ENCODE measurements around the gene GRIP1.

Gene GRIP1

DNA sequence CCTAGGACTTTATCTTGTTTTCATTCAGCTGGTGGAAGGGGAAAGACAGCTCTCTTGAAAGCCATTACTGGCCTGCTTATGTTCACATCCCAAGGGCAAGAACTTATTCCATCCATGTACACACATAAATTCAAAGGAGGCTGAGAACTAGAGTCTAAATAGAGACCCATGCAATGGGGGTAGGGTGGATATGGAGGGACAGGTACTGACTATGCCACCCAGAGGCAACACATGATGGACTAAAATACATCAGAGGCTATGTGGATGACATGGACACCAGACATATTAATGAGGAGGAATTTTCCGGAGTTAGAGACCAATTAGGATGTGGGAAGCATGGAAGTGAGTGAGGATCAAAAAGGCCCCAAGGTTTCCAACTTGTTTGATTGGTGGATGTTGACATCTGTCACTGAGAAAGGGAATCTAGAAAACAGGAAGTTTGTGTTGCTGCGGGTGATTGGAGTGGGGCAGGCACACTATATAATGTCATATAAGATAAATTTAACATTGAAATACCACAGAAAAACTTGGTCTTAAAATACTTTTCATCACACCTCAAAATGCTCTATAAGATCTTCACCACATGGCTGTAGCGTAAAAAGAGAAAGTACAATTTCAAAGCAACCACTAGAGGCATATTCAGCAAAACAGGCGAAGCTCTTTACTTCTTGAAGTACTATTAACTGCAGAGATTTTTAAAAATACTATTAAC is 130.4 kb downstream of the GRIP1 start:
- TF ChIP-seq POLR2AphosphoS5 (IDR thresholded peaks at IDR 0.05; ENCODE audit: low read depth, low read length) (no peak), TAF1 (IDR thresholded peaks at IDR 0.05; ENCODE audit: borderline replicate concordance, low read depth, low read length) (no peak), POLR2A (IDR thresholded peaks at IDR 0.05; ENCODE audit: low read depth, low read length) (no peak)
- DNase-seq (ENCODE audit: insufficient read length) (no peak), FAIRE-seq (peak; percentile 60)

DNA sequence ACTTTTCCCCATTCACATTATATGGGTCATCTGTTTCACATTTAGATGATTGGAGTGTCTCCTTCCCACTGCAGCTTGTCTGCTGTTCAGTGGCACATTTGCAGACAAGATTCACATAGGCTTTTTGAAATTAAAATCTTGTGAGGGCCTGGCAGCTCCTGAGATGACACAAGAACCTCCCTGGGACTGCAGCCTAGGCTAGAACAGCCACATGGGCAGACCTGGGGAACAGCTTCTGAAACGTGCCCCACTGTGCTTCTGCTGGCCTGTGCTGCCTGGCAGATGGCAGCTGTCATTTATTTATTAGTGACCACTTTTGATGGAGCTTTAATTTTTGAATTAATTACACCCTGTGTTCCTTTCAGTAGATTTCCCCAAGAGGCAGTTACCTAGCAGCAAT is 137.4 kb downstream of the GRIP1 start:
- no peak for TF ChIP-seq POLR2AphosphoS5 (IDR thresholded peaks at IDR 0.05; ENCODE audit: low read depth, low read length)
- TF ChIP-seq POLR2A (IDR thresholded peaks at IDR 0.05; ENCODE audit: low read depth, low read length) = no peak
- no peak for TF ChIP-seq TAF1 (IDR thresholded peaks at IDR 0.05; ENCODE audit: borderline replicate concordance, low read depth, low read length)
- FAIRE-seq (no peak), DNase-seq (ENCODE audit: insufficient read length) (no peak)

DNA sequence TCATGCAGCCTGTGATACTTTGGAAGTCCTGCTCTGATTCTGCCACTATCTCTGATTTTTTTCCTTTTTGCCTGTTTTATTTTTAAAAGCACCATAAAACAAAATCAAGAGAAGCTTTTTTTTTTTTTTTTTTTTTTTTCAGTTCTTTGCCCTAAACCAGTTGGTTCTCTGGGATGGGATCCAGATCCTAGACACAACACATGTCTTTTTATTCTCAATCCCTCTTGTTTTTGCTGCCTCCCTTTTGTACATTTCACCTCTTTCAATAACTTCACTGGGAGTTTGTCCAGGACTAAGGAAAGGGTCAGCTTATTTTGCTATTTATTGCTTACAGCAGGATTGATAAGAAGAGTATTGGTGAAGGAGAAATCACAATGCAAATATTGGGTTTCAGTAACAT is 139.4 kb downstream of the GRIP1 start:
- FAIRE-seq (no peak), DNase-seq (ENCODE audit: insufficient read length) (no peak)

DNA sequence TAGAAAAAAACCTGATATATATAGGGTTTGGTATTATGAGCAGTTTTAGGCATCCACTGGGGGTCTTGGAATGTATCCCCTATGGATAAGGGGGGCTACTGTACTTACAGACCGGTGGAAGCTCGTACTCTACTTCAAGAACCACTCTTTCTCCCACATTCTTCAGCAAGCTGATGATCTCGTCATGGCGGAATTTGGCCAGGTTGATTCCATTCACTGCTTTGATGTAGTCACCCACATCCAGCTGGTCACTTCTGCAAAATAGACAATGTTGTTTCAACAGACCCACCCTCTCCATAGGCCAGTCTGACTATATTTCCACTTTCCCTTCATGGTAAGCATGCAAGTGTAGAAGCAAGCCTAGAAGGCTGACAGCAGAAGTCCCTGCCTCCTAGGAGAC is 139.9 kb downstream of the GRIP1 start:
- DNase-seq (ENCODE audit: insufficient read length) = no peak
- FAIRE-seq = no peak
- TF ChIP-seq POLR2AphosphoS5 (IDR thresholded peaks at IDR 0.05; ENCODE audit: low read depth, low read length) (no peak), TAF1 (IDR thresholded peaks at IDR 0.05; ENCODE audit: borderline replicate concordance, low read depth, low read length) (no peak), POLR2A (IDR thresholded peaks at IDR 0.05; ENCODE audit: low read depth, low read length) (no peak)

More for the DNA sequence above, 139.4 kb downstream of the GRIP1 start:
- TF ChIP-seq POLR2AphosphoS5 (IDR thresholded peaks at IDR 0.05; ENCODE audit: low read depth, low read length) = no peak
- no peak for TF ChIP-seq POLR2A (IDR thresholded peaks at IDR 0.05; ENCODE audit: low read depth, low read length)
- no peak for TF ChIP-seq TAF1 (IDR thresholded peaks at IDR 0.05; ENCODE audit: borderline replicate concordance, low read depth, low read length)

GRCh38 chr12:66537876-66538275 is 141.0 kb downstream of the GRIP1 start:
- FAIRE-seq (no peak), DNase-seq (ENCODE audit: insufficient read length) (no peak)
- no peak for TF ChIP-seq TAF1 (IDR thresholded peaks at IDR 0.05; ENCODE audit: borderline replicate concordance, low read depth, low read length)
- no peak for TF ChIP-seq POLR2A (IDR thresholded peaks at IDR 0.05; ENCODE audit: low read depth, low read length)
- TF ChIP-seq POLR2AphosphoS5 (IDR thresholded peaks at IDR 0.05; ENCODE audit: low read depth, low read length) = no peak

DNA sequence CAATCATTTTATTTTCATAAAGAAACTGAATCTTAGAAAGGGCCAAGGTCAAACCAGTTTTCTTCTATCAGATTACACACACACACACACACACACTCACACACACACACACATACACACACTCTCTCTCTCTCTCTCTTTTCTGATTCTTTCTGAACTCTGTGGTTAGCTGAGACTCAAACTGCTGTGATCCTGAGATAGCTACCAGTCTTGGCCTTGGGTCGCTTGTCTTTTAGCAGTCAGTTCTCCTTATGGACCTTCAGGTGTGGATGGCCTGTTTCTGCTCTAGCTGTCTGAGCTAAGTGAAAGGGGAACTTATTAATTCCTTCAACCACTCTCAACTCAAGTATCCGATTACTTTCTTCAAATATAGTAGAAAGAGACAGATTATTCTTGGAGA is 145.1 kb downstream of the GRIP1 start:
- DNase-seq (ENCODE audit: insufficient read length) = no peak
- no peak for FAIRE-seq
- TF ChIP-seq POLR2A (IDR thresholded peaks at IDR 0.05; ENCODE audit: low read depth, low read length) (no peak), POLR2AphosphoS5 (IDR thresholded peaks at IDR 0.05; ENCODE audit: low read depth, low read length) (no peak), TAF1 (IDR thresholded peaks at IDR 0.05; ENCODE audit: borderline replicate concordance, low read depth, low read length) (no peak)

DNA sequence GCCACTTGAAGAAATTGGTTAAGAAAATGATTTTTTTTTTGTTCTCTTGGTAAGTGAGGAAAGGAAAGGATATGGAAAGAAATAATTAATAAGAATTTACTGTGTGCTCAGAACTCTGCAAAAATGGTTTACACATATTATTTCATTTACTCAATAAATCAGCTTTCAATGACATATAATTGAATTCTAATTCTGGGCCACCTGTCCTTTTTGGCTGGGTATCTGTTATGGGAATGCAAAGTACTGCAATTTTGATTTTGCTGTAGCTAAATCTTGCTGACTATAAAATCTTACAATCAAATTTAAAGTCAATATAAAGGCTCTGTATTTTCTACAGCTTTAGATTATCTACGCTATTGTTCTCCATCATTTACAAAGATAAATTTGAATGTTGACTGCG is 147.1 kb downstream of the GRIP1 start:
- DNase-seq (ENCODE audit: insufficient read length) = no peak
- FAIRE-seq = no peak
- no peak for TF ChIP-seq POLR2A (IDR thresholded peaks at IDR 0.05; ENCODE audit: low read depth, low read length)

GRCh38 chr12:66529934-66530333 is 148.9 kb downstream of the GRIP1 start:
- DNase-seq (ENCODE audit: insufficient read length) (no peak), FAIRE-seq (no peak)
- TF ChIP-seq TAF1 (IDR thresholded peaks at IDR 0.05; ENCODE audit: borderline replicate concordance, low read depth, low read length) (no peak), POLR2AphosphoS5 (IDR thresholded peaks at IDR 0.05; ENCODE audit: low read depth, low read length) (no peak), POLR2A (IDR thresholded peaks at IDR 0.05; ENCODE audit: low read depth, low read length) (no peak)

GRCh38 chr12:66516561-66516960 is 162.3 kb downstream of the GRIP1 start:
- DNase-seq (ENCODE audit: insufficient read length) = no peak
- no peak for FAIRE-seq
- TF ChIP-seq POLR2AphosphoS5 (IDR thresholded peaks at IDR 0.05; ENCODE audit: low read depth, low read length) = no peak
- TF ChIP-seq POLR2A (IDR thresholded peaks at IDR 0.05; ENCODE audit: low read depth, low read length) = no peak
- no peak for TF ChIP-seq TAF1 (IDR thresholded peaks at IDR 0.05; ENCODE audit: borderline replicate concordance, low read depth, low read length)

DNA sequence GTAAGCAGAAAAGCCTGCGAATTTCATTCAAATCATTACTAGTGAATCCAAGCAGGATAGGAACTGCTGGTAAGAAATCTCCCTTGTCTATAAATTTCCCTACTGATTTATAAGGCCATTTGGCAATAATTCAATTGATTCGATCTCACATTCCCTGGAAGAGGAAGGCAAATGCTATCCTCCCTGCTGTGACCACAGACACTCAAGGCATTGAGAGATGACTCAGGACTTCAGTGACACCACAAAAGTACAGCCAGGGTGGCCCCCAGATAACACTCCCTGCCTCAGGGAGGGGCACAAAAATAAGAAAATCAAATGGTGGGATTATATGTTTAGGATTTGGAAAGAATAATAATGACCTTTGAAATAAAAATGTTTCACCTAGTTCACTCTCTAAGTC is 162.7 kb downstream of the GRIP1 start:
- no peak for FAIRE-seq
- no peak for TF ChIP-seq TAF1 (IDR thresholded peaks at IDR 0.05; ENCODE audit: borderline replicate concordance, low read depth, low read length)
- no peak for TF ChIP-seq POLR2AphosphoS5 (IDR thresholded peaks at IDR 0.05; ENCODE audit: low read depth, low read length)
- no peak for TF ChIP-seq POLR2A (IDR thresholded peaks at IDR 0.05; ENCODE audit: low read depth, low read length)
- no peak for DNase-seq (ENCODE audit: insufficient read length)

GRCh38 chr12:66514581-66514980 is 164.3 kb downstream of the GRIP1 start:
- FAIRE-seq (no peak), DNase-seq (ENCODE audit: insufficient read length) (no peak)
- TF ChIP-seq POLR2A (IDR thresholded peaks at IDR 0.05; ENCODE audit: low read depth, low read length) = no peak
- TF ChIP-seq POLR2AphosphoS5 (IDR thresholded peaks at IDR 0.05; ENCODE audit: low read depth, low read length) = no peak
- no peak for TF ChIP-seq TAF1 (IDR thresholded peaks at IDR 0.05; ENCODE audit: borderline replicate concordance, low read depth, low read length)

DNA sequence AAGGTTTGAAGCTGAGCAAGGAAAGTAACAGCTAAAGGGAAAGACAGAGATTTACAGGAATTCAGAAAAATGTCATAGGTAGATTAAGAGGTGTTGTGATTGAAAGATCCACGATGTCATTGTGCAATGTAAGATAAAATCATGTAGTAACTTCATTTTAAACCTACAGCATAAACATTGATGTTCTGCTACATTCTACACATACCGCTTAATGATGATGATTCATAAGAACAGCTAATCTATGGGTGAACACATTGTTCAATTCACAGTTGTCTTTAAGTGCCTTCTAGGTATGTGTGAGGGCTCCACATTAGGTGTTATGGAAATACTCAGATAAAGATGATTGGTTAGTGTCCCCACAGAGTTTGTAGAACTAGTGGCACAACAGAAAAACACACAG is 170.9 kb downstream of the GRIP1 start:
- no peak for FAIRE-seq
- DNase-seq (ENCODE audit: insufficient read length) = no peak
- TF ChIP-seq POLR2AphosphoS5 (IDR thresholded peaks at IDR 0.05; ENCODE audit: low read depth, low read length) (no peak), TAF1 (IDR thresholded peaks at IDR 0.05; ENCODE audit: borderline replicate concordance, low read depth, low read length) (no peak), POLR2A (IDR thresholded peaks at IDR 0.05; ENCODE audit: low read depth, low read length) (no peak)
